ENCODE measurements around the gene XPR1.

XPR1 gene

DNA sequence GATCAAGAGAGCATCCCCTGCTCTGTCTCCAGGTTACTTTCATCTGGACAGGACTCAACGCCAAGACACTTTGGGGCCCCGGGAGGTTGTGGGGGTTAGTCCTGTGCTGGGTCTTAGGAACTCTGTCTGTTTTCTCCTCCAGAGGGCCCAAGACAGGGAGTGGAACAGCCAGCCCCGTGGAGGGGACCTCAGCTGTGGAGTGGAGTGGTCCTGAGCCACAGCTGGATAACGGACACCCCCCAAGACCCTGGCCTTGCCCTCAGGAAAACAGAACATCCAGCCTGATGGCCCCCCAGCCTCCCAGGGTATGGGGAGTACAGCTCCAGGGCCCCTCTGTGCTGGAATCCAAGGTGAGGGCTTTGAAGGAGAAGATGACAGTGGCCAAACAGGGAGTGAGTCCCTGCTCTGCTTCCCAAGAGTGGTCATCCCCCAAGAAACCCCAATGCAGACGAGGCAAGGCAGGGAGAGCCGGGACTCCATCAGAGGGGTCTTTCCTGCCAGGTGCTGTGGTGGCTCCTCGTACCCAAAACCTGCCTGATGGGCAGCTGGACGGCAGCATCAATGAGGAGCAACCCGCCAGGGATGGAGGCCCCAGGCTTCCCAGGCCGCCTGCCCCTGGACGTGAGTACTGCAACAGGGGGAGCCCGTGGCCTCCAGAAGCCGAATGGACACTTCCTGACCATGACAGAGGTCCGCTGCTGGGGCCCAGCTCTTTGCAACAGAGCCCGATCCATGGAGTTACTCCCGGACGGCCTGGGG lies 284.4 kb downstream of the XPR1 start:
- no peak for DNase-seq (ENCODE audit: low read depth in 2 of 2)

DNA sequence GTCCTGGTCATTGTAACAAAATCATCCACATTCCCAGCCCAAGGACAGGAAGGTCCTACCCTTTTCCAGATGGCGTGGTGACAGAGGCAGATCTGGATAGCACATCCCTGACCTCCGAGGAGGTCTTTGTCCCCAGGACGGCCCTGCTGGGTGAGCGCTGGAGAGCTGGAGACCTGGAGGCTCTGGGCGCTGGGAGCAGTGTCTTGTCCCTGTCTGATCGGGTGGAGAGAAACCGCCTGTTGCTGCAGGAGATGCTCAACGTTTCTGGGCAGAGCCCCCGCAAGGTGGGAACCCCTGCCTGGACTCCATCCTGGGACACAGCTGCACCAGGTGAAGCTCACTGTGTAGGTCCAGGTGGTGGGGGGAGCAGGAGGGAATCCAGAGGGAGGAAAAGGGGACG lies 284.9 kb downstream of the XPR1 start:
- no peak for DNase-seq (ENCODE audit: low read depth in 2 of 2)

DNA sequence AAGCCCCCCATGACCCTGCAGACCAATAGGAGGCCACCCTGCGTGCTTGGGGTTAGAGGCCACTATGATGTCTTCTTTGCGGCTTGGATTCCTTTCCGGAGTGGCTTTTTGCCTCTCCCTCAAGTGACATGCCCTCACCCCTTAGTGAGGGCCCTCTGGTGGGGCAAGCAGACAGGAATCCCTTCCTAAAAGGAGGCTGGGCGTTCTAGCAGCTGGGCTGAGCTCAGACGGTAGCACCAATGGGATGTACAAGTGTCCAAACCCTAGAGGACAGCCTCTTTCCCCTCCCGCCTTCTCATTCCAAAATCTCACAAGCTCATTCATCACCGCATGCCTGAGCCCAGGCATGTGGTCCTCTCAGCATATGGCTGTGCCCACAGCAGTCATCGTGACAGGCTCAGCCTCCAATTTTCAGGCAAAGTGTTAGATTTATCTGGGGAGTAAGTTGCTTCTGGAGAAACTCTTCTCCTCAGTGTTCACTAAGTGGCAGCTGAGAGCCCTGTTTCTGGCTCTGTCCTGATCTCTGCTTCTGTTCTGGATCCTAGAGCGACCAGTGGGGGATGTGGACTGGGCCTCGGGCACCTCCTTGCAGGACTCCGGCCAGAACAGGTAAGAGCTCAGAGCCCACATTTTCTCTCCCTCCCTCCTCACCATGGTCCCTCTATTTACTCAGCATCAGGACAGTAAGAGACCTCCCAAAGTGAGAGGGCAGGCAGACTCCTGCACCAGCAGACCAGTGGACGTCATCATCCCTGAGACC lies 285.7 kb downstream of the XPR1 start:
- peak in 1 of 2 experiments; percentile 9 for DNase-seq (ENCODE audit: low read depth in 2 of 2)

DNA sequence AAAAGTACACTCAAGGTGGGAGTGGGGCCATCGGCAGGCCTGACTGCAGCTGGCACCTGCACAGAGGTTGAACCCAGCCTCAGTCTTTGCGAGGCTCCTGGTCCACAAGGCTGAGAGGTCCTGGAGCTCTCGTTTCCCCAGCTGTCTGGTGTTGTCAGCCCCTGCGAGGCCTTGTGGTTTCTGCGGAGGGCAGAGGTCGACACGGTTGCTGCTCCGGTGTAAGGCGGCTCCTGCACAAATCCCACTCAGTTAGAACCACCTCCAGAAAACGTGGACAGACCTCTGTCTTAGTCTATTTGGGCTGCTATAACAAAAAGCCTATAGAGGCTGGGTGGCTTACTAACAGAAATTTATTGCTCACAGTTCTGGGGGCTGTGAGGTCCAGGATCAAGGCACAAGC lies 286.7 kb downstream of the XPR1 start:
- DNase-seq (ENCODE audit: low read depth in 2 of 2): no peak

DNA sequence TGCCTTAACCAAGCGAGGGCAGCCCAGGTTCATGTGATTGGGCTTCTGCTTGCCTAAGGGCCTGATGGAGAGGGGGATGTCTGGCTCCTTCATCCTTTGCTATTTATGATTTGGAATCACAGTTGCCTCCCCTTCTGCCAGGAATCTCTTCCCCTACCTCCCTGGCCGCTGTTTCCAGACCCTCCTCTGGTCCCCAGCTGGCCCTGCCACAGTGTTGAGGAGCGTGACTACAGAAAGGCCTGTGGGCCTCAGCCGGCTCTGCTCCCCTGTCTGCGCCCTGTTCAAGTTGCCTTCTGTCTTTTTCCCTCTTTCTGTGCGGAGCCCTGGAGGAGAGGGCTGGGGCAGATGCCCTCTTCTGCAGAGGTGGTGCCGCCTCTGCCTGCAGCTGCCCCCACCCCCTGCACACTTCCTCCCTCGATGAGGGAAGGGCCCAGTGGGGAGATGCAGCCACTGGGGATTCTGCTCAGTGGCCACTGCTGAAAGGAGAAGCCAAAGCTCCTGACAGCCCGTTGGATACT lies 287.4 kb downstream of the XPR1 start:
- DNase-seq (ENCODE audit: low read depth in 2 of 2): no peak

DNA sequence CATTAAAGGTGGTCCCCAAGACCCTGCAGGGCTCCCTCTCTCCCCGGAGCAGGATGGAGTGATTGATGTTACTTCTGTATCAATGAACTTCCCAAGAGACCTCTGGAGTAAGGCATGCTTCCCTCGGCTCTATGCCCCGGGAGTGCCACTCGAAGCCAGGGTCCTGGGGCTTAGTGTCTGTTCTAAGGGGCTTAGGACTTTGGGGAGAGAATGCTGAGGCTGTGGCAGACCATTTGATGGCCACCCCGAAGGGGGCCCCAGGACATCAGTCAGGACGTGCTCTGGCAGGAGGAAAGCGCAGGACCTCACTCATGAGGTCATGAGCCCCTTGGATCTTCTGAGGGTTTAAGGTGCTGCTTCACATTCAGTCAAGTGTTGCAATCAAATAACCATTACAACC lies 288.4 kb downstream of the XPR1 start:
- no peak for DNase-seq (ENCODE audit: low read depth in 2 of 2)

DNA sequence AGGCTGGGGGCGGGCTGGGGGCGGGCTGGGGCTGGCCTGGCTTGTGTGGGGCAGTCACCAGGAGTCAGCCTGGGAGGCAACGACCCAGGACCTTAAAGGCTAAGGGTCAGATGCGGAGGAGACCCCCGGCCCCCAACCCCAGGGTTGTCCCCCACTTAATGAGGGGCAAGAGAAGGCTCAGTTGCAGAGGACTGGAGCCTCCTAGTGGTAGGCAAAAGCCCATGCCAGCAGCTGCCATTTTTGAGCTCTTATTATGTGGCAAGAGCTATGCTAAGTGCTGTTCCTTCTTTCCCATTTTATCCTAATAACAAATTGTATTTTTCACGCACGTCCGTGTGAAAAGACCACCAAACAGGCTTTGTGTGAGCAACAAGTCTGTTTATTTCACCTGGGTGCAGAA lies 288.9 kb downstream of the XPR1 start:
- no peak for DNase-seq (ENCODE audit: low read depth in 2 of 2)

DNA sequence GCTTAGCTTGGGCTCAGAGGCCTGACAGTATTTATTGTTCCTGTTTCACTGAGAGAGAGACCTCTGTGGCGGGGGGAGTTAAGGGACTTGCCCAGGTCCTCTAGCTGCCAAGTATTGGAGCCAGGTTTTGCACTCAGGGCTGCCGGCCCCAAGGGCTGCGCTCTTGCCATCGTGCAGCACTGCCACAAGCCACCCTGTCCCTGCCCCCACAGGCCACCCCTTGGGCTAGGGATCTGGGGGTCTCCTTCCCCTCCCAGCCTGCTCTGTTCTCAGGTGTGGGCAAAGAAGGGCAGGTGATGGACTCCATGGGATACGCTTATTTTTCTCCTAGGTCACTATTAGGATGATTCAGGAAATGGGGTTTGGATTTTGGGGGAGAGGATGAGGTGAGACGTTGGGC lies 289.6 kb downstream of the XPR1 start:
- no peak for DNase-seq (ENCODE audit: low read depth in 2 of 2)

DNA sequence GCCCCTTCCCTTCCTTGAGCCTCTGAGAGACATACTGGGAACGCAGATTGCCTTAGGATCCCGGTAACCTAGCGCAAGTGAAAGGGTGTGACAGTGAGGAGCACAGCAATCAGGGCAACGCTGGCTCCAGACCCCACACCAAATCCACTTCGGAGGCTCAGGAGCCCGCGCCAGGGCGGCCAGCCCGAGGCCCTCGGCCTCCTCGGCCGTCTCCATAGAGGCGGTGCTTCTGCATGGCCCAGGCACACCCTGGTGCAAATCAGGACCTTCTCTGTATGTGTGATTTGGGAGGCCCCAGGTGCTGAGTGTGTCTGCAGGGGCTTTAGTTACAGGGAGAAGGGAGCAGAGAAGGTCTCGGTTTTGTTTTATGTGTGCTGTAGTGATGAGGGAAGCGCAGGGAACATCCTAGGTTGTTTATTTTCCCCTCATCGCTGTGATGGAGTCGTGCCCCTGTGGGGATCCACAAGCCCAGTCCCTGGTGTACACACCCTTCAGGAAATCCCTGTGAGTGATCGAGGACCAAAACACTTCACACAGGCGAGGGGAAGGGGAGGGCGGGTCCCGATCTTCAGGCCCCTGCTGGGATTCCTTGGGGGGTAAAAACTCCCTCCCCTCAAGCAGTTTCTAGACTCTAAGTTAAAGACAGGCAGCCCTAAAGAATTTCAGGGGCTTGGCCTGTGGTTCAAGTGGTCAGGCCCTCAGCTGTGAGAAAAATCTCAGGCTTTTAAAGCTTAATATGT lies 290.2 kb downstream of the XPR1 start:
- no peak for DNase-seq (ENCODE audit: low read depth in 2 of 2)

DNA sequence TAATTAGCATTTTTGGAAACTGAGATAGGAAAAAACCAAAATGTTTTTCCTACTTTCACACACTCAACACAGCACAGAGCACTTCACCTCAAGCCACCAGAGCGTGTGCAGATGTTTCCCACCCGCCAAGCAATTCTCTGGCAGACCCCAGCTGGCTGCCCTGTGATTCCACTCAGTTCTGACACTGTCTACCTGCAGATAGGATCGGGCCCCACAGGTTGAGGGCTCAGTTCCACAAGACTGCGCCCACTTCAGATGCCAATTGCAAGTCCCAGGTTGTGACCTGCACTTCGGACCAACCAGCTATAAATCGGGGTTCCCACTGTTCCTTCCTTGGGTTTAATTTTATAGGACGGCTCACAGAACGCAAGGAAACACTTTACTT lies 290.8 kb downstream of the XPR1 start:
- DNase-seq (ENCODE audit: low read depth in 2 of 2): no peak

DNA sequence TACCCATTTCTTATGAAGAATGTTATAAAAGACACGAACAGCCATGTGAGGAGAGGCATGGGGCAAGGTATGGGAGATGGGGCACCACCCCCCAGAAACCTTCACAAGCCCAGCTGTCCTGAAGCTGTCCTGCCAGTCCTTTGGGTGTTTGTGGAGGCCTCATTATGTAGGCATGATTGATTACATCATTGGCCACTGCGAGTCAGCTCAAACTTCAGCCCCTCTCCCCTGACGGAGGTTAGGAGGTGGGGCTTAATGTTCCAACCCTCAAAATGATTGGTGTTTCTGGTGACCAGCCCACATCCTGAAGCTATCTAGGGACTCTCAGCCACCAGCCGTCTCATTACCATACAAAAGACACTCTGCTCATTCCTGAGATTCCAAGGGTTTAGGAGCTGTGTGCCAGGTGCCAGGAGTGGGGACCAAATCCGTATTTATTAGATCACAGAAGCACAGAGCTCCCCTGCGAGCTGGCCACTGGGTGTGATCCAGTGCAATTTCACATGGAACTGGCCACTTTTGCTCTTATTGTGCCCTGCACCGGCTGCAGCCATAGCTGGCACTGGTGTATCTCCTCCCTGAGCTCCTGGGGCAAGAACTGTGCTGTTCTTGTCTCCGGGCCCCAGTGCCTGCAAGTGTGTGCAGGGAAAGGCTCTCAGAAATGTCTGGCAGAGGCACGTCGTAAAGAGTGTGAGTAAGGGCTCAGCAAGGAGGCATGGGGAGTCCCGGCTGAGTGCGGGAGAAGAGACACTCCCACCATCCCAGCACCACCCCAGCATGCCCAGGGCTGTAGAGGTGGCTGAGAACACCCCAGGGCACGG lies 291.4 kb downstream of the XPR1 start:
- DNase-seq (ENCODE audit: low read depth in 2 of 2): peak in 1 of 2 experiments; percentile 8

DNA sequence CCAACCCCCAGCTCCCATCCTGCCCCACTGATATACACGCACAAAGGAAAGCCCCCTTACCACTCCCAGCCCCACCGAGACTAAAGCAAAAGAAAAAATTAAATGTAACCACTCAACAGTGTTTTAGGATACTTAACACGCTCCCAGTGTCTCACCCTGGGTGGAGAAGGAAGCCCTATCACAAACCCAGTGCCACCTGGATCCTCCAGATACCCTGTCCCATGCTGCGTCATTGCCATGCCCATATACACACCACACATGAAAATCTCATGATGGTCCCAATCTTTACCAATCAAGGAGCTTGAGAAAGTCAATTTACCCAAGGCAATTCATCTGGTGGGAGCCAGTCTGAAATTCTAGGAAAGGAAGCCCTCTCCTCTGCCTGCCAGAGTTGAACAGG lies 292.1 kb downstream of the XPR1 start:
- DNase-seq (ENCODE audit: low read depth in 2 of 2): no peak

DNA sequence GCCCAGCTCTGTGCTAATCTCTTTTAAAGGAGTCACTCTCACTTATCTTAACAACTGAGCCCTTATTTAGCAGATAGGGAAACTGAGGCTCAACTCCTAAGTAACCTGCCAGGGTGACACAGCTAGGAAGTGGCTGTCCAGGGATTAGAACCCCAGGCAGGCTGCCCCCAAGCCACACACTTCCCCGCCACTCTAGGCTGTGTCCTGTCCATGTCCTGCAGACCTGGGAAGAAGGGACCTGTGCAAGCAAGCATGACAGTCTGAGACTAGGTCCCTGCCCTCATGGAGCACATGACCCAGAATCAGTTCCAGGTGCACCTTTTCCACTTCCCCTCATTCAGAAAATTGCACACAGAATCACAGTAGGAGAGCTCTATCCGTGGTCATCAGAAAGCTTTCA lies 293.1 kb downstream of the XPR1 start:
- DNase-seq (ENCODE audit: low read depth in 2 of 2): no peak

DNA sequence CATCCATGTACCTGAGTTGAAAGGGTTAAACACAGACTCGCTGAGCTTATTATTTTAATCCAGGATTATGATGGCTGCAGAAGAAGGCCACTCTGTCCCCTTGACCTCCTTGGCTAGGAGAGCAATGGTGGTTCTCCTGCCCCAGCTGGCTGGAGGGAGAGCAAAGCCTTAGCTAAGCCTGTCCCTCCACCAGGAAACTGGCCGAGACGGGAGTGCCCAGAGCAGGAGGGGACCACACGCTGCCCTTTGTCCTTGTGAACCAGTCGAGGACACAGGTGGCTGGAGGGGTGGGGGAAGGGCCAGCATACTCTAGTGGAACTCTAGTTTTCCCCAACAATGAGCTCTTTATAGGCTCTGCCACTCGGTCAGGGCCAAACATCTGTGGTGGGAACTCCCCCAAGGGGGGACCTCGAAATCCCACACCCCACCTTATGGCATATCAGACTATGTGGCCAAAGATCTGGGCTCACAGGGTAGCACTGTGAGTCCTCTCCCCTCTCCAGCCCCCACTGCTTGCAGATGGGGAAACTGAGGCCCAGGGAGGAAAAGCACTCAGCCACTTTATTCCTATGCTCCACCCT lies 293.7 kb downstream of the XPR1 start:
- no peak for DNase-seq (ENCODE audit: low read depth in 2 of 2)

DNA sequence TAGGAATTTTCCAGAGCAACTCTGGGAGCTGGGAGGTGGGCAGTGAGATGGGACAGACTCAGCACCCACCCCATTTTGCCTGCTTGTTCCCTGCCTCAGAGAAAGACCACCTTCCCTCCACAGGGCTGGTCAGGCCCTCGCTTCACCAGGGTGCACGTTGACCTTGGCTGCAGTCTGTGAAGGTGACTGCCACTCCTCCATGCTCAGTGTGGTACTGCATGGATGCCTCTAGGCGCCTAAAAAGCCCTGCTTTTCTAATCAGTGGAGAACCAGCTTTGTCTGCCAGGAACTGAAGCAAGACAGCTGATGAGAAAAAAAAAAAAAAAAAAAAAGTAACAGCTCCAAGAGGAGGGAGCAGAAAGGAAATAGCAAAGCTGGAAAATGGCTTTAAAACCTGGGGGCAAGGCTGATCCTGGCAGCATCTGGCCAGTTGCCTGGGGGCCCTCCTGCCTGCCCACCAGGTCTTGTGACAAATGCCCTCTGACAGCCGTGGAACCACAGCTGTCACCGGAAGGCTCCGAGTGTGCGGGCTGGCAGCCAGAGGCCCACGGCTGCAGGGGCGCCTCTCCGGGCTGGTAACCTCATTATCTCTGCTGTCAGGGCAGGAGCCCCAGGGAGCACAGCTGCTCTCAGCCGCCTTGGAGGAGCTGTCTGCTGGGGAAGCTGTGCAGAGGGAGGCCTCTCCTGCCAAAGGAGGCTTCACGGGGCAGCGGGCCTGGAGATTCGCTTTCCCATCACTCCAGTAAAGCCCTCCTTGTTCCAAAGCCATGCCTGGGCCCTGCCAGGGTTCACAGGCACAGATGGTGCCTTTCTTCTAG lies 294.6 kb downstream of the XPR1 start:
- no peak for DNase-seq (ENCODE audit: low read depth in 2 of 2)

DNA sequence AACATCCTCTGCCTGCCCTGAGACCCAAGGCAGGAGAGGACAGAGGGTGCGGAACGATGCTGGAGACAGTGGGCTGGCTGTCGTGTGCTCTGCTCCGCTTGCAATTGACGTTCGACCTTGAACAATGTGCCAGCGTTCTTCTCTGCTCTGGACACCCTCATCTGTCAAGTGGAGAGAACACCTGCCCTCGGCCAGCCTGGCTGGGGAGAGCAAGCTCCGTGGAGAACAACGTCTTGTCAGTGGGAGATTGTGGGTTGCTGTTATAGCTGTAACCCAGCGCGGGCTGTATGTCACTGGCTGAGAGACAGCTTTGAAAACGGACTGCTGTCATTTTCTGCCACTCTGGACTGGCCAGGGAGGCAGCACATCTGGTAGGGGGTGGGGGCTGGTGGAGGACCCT lies 295.5 kb downstream of the XPR1 start:
- no peak for DNase-seq (ENCODE audit: low read depth in 2 of 2)

DNA sequence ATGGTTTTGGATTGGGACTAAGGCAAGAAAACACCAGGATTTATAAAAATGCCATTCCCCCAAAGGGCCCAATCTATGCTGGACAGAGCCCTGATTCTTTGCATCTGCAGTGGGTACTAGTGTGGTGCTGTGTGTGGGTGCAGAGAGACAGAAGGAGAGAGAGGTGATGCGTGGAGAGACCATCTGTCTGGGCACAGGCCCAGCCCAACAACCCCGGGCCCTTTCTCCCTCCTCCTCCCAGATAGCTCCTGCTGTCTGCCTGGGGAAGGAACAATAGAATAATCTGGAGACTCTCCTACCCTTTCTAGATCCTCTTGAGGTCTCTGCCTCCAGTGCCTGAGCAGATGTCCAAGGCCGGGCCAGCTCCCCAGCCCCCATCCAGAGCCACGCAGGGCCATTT lies 296.0 kb downstream of the XPR1 start:
- DNase-seq (ENCODE audit: low read depth in 2 of 2): no peak

DNA sequence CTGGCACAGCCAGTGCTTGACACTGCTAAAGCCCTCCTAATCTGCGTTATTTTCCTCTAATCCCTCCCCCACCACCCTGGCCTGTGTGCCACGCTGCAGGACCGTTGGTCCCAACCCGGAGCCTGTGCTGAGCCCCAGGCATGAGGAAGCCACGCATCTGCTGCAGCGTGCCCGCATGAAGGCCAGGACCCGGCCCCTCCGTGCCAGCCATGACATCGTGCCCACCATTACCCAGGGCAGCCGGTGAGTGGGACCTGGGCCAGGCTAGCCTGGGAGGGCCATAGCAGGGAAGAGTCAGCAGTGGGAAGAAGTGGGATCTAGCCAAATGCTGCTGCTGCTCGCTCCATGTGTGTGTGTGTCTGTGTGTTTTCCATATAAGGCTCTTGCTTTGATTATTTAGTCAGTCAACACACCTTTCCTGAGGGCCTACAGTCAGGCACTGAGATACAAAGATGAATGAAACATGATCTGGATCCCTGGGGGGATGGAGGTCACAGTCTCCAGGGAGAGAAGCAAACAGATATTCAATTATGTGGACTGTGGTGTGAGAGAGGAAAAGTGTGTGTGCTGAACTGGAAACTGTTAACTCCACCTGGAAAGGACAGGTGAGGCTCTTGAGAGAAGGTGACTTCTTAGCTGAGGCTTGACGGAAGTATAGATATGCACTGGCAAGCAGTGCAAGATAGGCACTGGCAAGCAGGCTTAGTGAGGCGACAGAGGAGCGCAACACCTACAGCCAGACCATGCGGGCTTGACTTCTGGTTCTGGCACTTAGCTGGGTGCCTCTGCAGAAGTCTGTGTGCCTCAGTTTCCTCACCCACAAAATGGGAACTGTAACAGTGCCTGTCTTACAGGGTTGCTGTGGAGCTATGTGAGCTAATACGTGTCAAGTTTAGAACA lies 296.8 kb downstream of the XPR1 start:
- no peak for DNase-seq (ENCODE audit: low read depth in 2 of 2)

DNA sequence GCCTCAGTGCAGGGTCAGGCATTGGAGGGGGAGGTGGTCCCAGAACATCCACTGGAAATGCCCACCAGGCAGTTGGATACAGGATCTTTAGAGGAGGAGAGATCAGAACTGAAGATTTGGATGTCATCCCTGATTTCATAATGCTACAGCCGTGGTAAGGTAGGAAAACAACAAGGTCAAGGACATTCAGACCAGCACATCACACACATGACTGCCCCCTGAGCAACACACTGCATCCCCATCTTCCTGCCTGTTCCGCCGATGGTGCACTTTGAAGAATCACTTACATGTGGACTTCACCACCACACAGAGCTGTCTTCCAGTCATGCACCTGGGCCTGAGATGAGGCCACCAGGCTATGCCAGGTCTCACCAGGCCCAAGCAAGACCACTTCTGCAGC lies 297.6 kb downstream of the XPR1 start:
- no peak for DNase-seq (ENCODE audit: low read depth in 2 of 2)
